Osteoblast (primary cell): ENCODE measurements around the gene TMEM62. TPM values are rescaled to one million over a fixed set of nuclear protein-coding genes. Genes with fewer than 3 reads are reported as not detected.

Experiments
- DNase-seq: peaks from one replicate; pipeline ENCODE4 v3.0.0; 2011; ENCODE audit warnings: low spot score, mixed read lengths; ENCODE audit not compliant: insufficient read length; ENCODE audit errors: missing footprints
- H2AFZ ChIP-seq: 2 replicates; pipeline ENCODE4 v1.6.0; 2011; ENCODE audit warnings: mild to moderate bottlenecking, low read length
- H3K27ac ChIP-seq: 2 replicates; pipeline ENCODE4 v1.5.1; 2011; ENCODE audit warnings: mild to moderate bottlenecking, low read depth, low read length, moderate library complexity
- H3K27me3 ChIP-seq: 2 replicates; pipeline ENCODE4 v1.6.0; 2012; ENCODE audit warnings: mild to moderate bottlenecking, control low read depth, inconsistent platforms, low read length, moderate library complexity; ENCODE audit not compliant: insufficient read depth
- H3K36me3 ChIP-seq: 2 replicates; pipeline ENCODE4 v1.5.1; 2011; ENCODE audit warnings: mild to moderate bottlenecking, low read length, control low read depth, moderate library complexity; ENCODE audit not compliant: insufficient read depth
- H3K4me1 ChIP-seq: 2 replicates; pipeline ENCODE4 v1.5.1; 2011; ENCODE audit warnings: mild to moderate bottlenecking, low read length, control low read depth, moderate library complexity; ENCODE audit not compliant: insufficient read depth
- H3K4me2 ChIP-seq: 2 replicates; pipeline ENCODE4 v1.6.0; 2011; ENCODE audit warnings: mild to moderate bottlenecking, low read length; ENCODE audit not compliant: insufficient read depth
- H3K4me3 ChIP-seq: fragments of 200-600 bp; sonication (generic); 3 replicates; pipeline ENCODE4 v1.5.1; 2012; ENCODE audit warnings: mild to moderate bottlenecking, low read length, inconsistent platforms; ENCODE audit not compliant: insufficient read depth
- H3K79me2 ChIP-seq: 2 replicates; pipeline ENCODE4 v1.6.0; 2012; ENCODE audit warnings: mild to moderate bottlenecking, low read length, control low read depth, inconsistent platforms; ENCODE audit not compliant: insufficient read depth
- H3K9me3 ChIP-seq: 2 replicates; pipeline ENCODE4 v1.5.1; 2011; ENCODE audit warnings: low read depth, low read length, control low read depth
- H4K20me1 ChIP-seq: 2 replicates; pipeline ENCODE4 v1.6.0; 2012; ENCODE audit warnings: mild to moderate bottlenecking, low read length, control low read depth; ENCODE audit not compliant: insufficient read depth
- total RNA-seq: library from RNA; depleted of rRNA; stranded (reverse); fragments of >200 nt; gene quantifications from 2 replicates; pipeline ENCODE4 v1.2.3, GENCODE V29; 2012
- TF ChIP-seq, protein P1 (sequence below): IDR thresholded peaks from 2 replicates; pipeline ENCODE4 v1.5.1; 2011; ENCODE audit warnings: mild to moderate bottlenecking, low read depth, low read length, moderate library complexity; ENCODE audit errors: extremely low read depth

Gene TMEM62
- total RNA-seq, 1 donor = 17.7 TPM

- H3K27me3 ChIP-seq = no peaks in the 10 kb centered on the region
- no peak for DNase-seq
- H3K27ac ChIP-seq = no peak overlapping the region
- H4K20me1 ChIP-seq = peaks cover 22% of the 10 kb centered on the region
- H2AFZ ChIP-seq = no peak overlapping the region
- peaks cover 16% of the 10 kb centered on the region for H3K4me1 ChIP-seq
- H3K9me3 ChIP-seq = no peaks in the 10 kb centered on the region
- TF ChIP-seq, protein P1, sequence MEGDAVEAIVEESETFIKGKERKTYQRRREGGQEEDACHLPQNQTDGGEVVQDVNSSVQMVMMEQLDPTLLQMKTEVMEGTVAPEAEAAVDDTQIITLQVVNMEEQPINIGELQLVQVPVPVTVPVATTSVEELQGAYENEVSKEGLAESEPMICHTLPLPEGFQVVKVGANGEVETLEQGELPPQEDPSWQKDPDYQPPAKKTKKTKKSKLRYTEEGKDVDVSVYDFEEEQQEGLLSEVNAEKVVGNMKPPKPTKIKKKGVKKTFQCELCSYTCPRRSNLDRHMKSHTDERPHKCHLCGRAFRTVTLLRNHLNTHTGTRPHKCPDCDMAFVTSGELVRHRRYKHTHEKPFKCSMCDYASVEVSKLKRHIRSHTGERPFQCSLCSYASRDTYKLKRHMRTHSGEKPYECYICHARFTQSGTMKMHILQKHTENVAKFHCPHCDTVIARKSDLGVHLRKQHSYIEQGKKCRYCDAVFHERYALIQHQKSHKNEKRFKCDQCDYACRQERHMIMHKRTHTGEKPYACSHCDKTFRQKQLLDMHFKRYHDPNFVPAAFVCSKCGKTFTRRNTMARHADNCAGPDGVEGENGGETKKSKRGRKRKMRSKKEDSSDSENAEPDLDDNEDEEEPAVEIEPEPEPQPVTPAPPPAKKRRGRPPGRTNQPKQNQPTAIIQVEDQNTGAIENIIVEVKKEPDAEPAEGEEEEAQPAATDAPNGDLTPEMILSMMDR = no peak
- H3K4me2 ChIP-seq = peak overlapping the region; percentile 91
- H3K36me3 ChIP-seq = peaks cover 21% of the 10 kb centered on the region
- H3K4me3 ChIP-seq = no peak overlapping the region
- peaks cover 70% of the 10 kb centered on the region for H3K79me2 ChIP-seq
Observed at GRCh38 chr15:43103907-43104306, 29.5 kb upstream of the TMEM62 start.

DNA sequence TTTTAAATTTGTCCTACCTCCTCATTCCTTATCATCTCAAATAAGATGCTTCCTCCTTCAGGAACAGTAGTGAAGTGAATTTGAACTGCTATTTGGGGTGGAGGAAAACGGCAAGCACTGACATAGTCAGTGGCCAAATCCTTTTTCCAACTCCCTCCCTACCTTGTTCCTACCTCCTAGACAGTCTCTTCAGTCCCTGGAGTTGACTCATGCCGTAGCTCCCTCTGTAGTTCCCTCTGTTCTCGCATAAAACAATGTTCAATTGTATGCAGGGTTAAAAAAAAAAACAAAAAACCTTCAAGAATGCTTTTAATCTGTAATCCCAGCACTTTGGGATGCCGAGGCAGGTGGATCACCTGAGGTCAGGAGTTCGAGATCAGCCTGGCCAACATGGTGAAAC, 29.0 kb upstream of the TMEM62 start:
- peak overlapping the region; percentile 31 for H3K4me3 ChIP-seq
- DNase-seq = no peak

DNA sequence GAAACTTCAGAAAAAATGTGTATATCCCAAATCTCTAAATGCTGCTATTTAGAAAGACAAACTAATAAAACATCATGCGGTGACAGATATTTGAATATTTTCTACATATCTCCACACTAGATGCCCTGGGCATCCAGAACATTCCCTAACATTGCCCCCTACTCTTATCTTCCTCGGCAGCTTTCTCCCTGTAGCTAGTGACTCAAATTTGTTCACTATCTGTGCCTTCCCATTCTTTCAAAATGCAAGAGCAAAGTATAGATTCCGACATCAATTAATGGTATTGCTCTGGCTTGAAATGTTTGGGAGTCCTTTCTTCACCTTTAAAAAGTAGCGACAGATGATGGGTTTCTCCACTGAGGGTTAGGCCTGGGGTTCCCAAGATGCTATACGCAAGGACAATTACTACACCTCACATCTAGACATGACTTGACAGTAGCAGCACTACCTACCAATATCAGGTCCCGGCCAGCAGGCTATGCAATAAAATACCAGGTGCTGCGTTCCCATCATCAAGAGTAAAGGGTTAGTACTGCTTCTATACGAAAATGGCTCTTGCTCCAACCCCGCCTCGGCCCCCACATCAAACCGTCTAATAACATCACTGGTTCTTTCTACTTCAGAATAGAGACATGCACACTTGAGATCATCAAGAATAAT, 28.2 kb upstream of the TMEM62 start:
- no peak for DNase-seq
- Histone ChIP-seq H3K27ac (peak overlapping the region; percentile 85), H3K36me3 (peaks cover 18% of the 10 kb centered on the region), H3K9me3 (no peaks in the 10 kb centered on the region), H3K4me1 (peaks cover 16% of the 10 kb centered on the region), H3K4me3 (peak overlapping the region; percentile 85), H2AFZ (peak overlapping the region; percentile 98), H3K79me2 (peaks cover 59% of the 10 kb centered on the region), H3K27me3 (no peaks in the 10 kb centered on the region), H4K20me1 (peaks cover 22% of the 10 kb centered on the region), H3K4me2 (peak overlapping the region; percentile 91)
- TF ChIP-seq, protein P1 = no peak

More for the DNA sequence above, 29.0 kb upstream of the TMEM62 start:
- Histone ChIP-seq H3K79me2 (peaks cover 66% of the 10 kb centered on the region), H3K27ac (no peak overlapping the region), H3K4me1 (peaks cover 16% of the 10 kb centered on the region), H4K20me1 (peaks cover 22% of the 10 kb centered on the region), H3K4me2 (peak overlapping the region; percentile 91), H3K9me3 (no peaks in the 10 kb centered on the region), H2AFZ (no peak overlapping the region), H3K27me3 (no peaks in the 10 kb centered on the region), H3K36me3 (peaks cover 21% of the 10 kb centered on the region)
- TF ChIP-seq, protein P1 = no peak

DNA sequence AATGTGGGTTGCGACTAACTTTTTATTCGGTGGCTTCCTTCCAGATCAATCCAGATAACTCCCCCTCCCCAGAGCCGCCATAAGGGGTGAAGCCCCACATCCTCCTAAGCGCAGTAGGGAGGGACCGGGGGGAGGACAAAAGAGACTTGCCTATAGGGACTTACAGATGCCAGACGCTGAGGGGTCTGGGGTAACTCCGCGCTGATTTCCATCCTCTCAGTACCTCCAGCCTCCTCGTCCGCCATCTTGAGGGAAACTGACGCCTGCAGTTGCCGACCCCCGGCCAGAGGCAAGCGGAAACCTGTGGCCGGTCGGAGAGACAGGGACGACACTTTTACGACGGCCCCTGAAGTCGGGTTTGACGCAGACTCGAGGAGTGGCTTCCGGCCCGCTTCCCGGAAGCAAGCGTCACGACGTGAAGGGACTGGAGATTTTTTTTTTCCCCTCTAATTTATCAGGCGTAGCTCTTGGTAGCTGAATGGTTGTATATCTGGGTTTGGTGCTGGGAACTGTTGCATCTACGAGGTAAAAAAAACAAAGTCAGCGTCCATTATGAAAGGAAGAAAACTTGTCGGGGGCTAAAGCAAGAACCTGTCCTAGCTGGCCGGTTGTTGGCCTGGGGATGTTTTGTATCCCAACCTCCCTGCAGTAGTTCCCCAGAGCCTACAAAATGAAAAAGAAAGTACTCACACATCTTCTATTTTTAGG, 27.5 kb upstream of the TMEM62 start, which contains the start of gene UBR1:
Gene UBR1, minus strand, starts transcription at position 261 of the 708 bp plus-strand sequence. Its CDS starts 16 bp downstream, at position 245.
- DNase-seq = peak; percentile 86

More for the DNA sequence above, 27.5 kb upstream of the TMEM62 start, which contains the start of gene UBR1:
- Histone ChIP-seq H3K36me3 (peaks cover 16% of the 10 kb centered on the region), H3K4me1 (peaks cover 16% of the 10 kb centered on the region), H3K79me2 (peaks cover 53% of the 10 kb centered on the region), H3K9me3 (no peaks in the 10 kb centered on the region), H3K27ac (peak within 1 kb of the TSS; percentile 85), H4K20me1 (peaks cover 19% of the 10 kb centered on the region), H3K4me2 (peak within 1 kb of the TSS; percentile 91), H2AFZ (peak within 1 kb of the TSS; percentile 98), H3K4me3 (peak within 1 kb of the TSS; percentile 85), H3K27me3 (no peaks in the 10 kb centered on the region)
- TF ChIP-seq, protein P1 = no peak
